Common myeloid progenitor, CD34-positive (primary cell): ENCODE data around the gene FHIP1A.

Source experiments
- CTCF ChIA-PET: fragments of 350-600 bp; sonication (Branson Sonifier 250); formaldehyde crosslinking; loops from one replicate; lab custom pipeline; 2021; ENCODE audit warnings: antibody characterized with exemption; lab: Charles Lee
- POLR2A ChIA-PET: fragments of 350-600 bp; sonication (Branson Sonifier 250); formaldehyde crosslinking; loops from one replicate; lab custom pipeline; 2021; ENCODE audit warnings: antibody characterized with exemption; lab: Charles Lee
- DNase-seq, 3 donors: peaks; one replicate each; pipeline versions ENCODE4 v3.0.0 to v3.0.0-alpha.2; 2013
- H3K27ac ChIP-seq, 2 experiments: 1 replicate in 1 of 2; 2 replicates in 1 of 2; pipeline ENCODE4 v1.7.0; 2013; ENCODE audit warnings: inconsistent platforms in 2 of 2, low read length in 2 of 2, mild to moderate bottlenecking in 2 of 2, low read depth in 1 of 2, moderate library complexity in 1 of 2; ENCODE audit not compliant: severe bottlenecking in 2 of 2, insufficient read depth in 1 of 2, poor library complexity in 1 of 2
- H3K27me3 ChIP-seq, 5 experiments: replicated peaks in 2 of 5; 1 replicate in 3 of 5; 2 replicates in 2 of 5; pipeline versions ENCODE4 v1.6.1 to v1.7.0; 2013; ENCODE audit warnings: low read length in 4 of 5, mild to moderate bottlenecking in 2 of 5, moderate library complexity in 2 of 5, inconsistent platforms in 1 of 5; ENCODE audit not compliant: insufficient read depth in 5 of 5, control insufficient read depth in 4 of 5
- H3K36me3 ChIP-seq, 4 experiments: 1 replicate in 2 of 4; 2 replicates in 2 of 4; pipeline versions ENCODE4 v1.6.1 to v1.7.0; 2013; ENCODE audit warnings: low read length in 3 of 4, control low read depth in 1 of 4, mild to moderate bottlenecking in 1 of 4; ENCODE audit not compliant: control insufficient read depth in 4 of 4, insufficient read depth in 4 of 4
- H3K4me1 ChIP-seq, 4 experiments: 1 replicate in 3 of 4; 2 replicates in 1 of 4; pipeline versions ENCODE4 v1.6.1 to v1.7.1; 2013; ENCODE audit warnings: low read length in 3 of 4, mild to moderate bottlenecking in 3 of 4, control low read depth in 1 of 4, inconsistent platforms in 1 of 4, moderate library complexity in 1 of 4; ENCODE audit not compliant: control insufficient read depth in 4 of 4, insufficient read depth in 4 of 4; ENCODE audit errors: control extremely low read depth in 1 of 4
- H3K4me3 ChIP-seq, 7 experiments: 1 replicate in 4 of 7; 2 replicates in 3 of 7; pipeline versions ENCODE4 v1.5.1 to v1.7.0; 2013; ENCODE audit warnings: mild to moderate bottlenecking in 7 of 7, low read length in 6 of 7, moderate library complexity in 6 of 7, inconsistent platforms in 2 of 7, low read depth in 2 of 7, control low read depth in 1 of 7; ENCODE audit not compliant: insufficient read depth in 4 of 7, control insufficient read depth in 1 of 7; ENCODE audit errors: extremely low read depth in 1 of 7
- H3K9me3 ChIP-seq, 5 experiments: 1 replicate in 4 of 5; 2 replicates in 1 of 5; pipeline versions ENCODE4 v1.6.1 to v1.7.1; 2013; ENCODE audit warnings: low read length in 4 of 5, mild to moderate bottlenecking in 2 of 5, inconsistent platforms in 1 of 5, low read depth in 1 of 5, moderate library complexity in 1 of 5; ENCODE audit not compliant: control insufficient read depth in 4 of 5, insufficient read depth in 2 of 5; ENCODE audit errors: control extremely low read depth in 1 of 5
- WGBS: methylation state at CpG from one replicate; pipeline ENCODE4 v1.1.5; 2013; ENCODE audit not compliant: insufficient coverage; 5-methylcytosine and 5-hydroxymethylcytosine counted together

FHIP1A gene

GRCh38 chr4:151437505-151437904, 28.5 kb downstream of the FHIP1A start:
- POLR2A ChIA-PET: no interaction called here
- no CpG with 5 or more reads among the region's 1 CpG for WGBS

GRCh38 chr4:151438154-151438553, 29.2 kb downstream of the FHIP1A start:
- 94% methylated on average over 5 of the region's 6 CpGs for WGBS
- Histone ChIP-seq H3K4me3 (no peak overlapping the region), H3K36me3 (no peaks in the 10 kb centered on the region), H3K9me3 (no peaks in the 10 kb centered on the region), H3K27me3 (peaks cover 0 to 3% (median 0%) of the 10 kb centered on the region in 5 experiments), H3K27ac (no peak overlapping the region), H3K4me1 (no peaks in the 10 kb centered on the region)
- ChIA-PET POLR2A (no interaction called here), CTCF (no interaction called here)
- no peak for DNase-seq

More at GRCh38 chr4:151437505-151437904, 28.5 kb downstream of the FHIP1A start:
- Histone ChIP-seq H3K4me1 (no peaks in the 10 kb centered on the region), H3K27me3 (peaks cover 0 to 3% (median 0%) of the 10 kb centered on the region in 5 experiments), H3K9me3 (no peaks in the 10 kb centered on the region), H3K27ac (no peak overlapping the region), H3K4me3 (no peak overlapping the region), H3K36me3 (no peaks in the 10 kb centered on the region)
- no peak for DNase-seq
- CTCF ChIA-PET: no interaction called here

DNA sequence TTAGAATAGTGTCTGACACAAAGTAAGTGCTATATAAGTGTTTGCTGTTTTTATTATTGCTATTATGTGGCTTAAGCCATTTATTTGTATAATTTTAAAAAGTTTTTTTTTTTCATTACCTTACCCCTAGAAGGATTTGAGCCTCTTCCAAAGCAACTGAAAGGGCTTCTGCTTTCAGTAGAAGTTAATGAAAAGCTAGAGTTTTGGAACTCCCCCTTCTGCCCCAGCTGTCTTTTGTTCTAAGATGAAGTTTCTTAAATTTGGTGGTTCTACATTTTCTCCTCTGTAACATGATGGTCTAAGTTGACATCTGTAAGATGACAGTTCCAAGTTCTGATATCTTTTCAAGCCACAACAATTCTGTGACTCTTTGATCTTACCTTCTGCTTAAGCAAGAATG, 30.3 kb downstream of the FHIP1A start:
- DNase-seq: no peak
- no peaks in the 10 kb centered on the region for H3K4me1 ChIP-seq
- H3K9me3 ChIP-seq: no peaks in the 10 kb centered on the region
- ChIA-PET POLR2A (no interaction called here), CTCF (no interaction called here)
- peaks cover 0 to 7% (median 0%) of the 10 kb centered on the region in 5 experiments for H3K27me3 ChIP-seq
- H3K36me3 ChIP-seq: no peaks in the 10 kb centered on the region
- no peak overlapping the region for H3K4me3 ChIP-seq
- no peak overlapping the region for H3K27ac ChIP-seq

DNA sequence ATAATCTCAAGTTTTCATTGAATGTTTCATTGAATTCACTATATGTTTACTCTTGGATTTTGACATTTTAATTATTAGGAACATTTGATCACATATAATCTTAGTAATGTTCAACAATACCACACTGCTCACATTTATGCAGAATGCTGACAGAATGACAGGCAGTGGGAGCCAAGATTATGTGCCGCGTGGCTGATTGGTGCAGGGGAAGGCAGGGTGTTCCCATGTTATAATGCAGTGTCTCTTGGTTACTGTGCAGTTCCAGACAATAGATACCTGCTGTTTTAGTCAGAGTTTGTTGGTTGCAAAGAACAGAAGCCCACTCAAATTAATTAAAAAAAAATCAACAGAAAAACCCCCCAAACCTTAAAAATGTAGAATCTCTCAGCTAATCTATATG, 33.0 kb downstream of the FHIP1A start:
- WGBS: no CpG with 5 or more reads among the region's 2 CpGs
- H3K27ac ChIP-seq: no peak overlapping the region
- POLR2A ChIA-PET: no interaction called here

GRCh38 chr4:151443247-151443646, 34.3 kb downstream of the FHIP1A start:
- Histone ChIP-seq H3K4me1 (no peaks in the 10 kb centered on the region), H3K27ac (no peak overlapping the region), H3K9me3 (no peaks in the 10 kb centered on the region), H3K4me3 (no peak overlapping the region), H3K27me3 (peaks cover 0 to 7% (median 0%) of the 10 kb centered on the region in 5 experiments), H3K36me3 (no peaks in the 10 kb centered on the region)
- POLR2A ChIA-PET: interaction anchor here (0.6 kb wide), 1 partner anchor 21 kb away, joined by 3 read pairs; no protein-coding TSS in a partner anchor
- 92% methylated on average over 4 of the region's 5 CpGs for WGBS
- no peak for DNase-seq
- CTCF ChIA-PET: interaction anchor here (0.6 kb wide), 1 partner anchor 790 kb away, joined by 3 read pairs; no protein-coding TSS in a partner anchor

More for the DNA sequence above, 33.0 kb downstream of the FHIP1A start:
- CTCF ChIA-PET: interaction anchor here (1.2 kb wide), 1 partner anchor 14 kb away, joined by 3 read pairs; no protein-coding TSS in a partner anchor
- Histone ChIP-seq H3K9me3 (no peaks in the 10 kb centered on the region), H3K4me1 (no peaks in the 10 kb centered on the region), H3K27me3 (peaks cover 0 to 7% (median 0%) of the 10 kb centered on the region in 5 experiments), H3K4me3 (no peak overlapping the region), H3K36me3 (no peaks in the 10 kb centered on the region)
- DNase-seq: no peak

GRCh38 chr4:151443752-151444151, 34.8 kb downstream of the FHIP1A start:
- 100% methylated on average over 1 of the region's 6 CpGs for WGBS
- Histone ChIP-seq H3K27ac (no peak overlapping the region), H3K36me3 (no peaks in the 10 kb centered on the region), H3K27me3 (peaks cover 0 to 7% (median 0%) of the 10 kb centered on the region in 5 experiments), H3K4me1 (no peaks in the 10 kb centered on the region), H3K9me3 (no peaks in the 10 kb centered on the region), H3K4me3 (no peak overlapping the region)
- ChIA-PET POLR2A (no interaction called here), CTCF (no interaction called here)
- DNase-seq: no peak

- no peak for DNase-seq
- no peaks in the 10 kb centered on the region for H3K4me1 ChIP-seq
- H3K9me3 ChIP-seq: no peaks in the 10 kb centered on the region
- H3K4me3 ChIP-seq: no peak overlapping the region
- ChIA-PET POLR2A (no interaction called here), CTCF (no interaction called here)
- no CpG with 5 or more reads among the region's 2 CpGs for WGBS
- H3K36me3 ChIP-seq: no peaks in the 10 kb centered on the region
- peaks cover 0 to 4% (median 0%) of the 10 kb centered on the region in 5 experiments for H3K27me3 ChIP-seq
- no peak overlapping the region for H3K27ac ChIP-seq
Measured at GRCh38 chr4:151446208-151446607, 37.2 kb downstream of the FHIP1A start.
